Activated effector memory CD4-positive, alpha-beta T cell treated with anti-CD3 and anti-CD28 coated beads, Interleukin-2, amount 50 U/mL, for 16 hours (primary cell): Measurements from ENCODE around the gene RHBDF2.

Experiments
- DNase-seq: peaks from one replicate; pipeline ENCODE4 v3.0.0-alpha.2; 2020

Gene RHBDF2

DNA sequence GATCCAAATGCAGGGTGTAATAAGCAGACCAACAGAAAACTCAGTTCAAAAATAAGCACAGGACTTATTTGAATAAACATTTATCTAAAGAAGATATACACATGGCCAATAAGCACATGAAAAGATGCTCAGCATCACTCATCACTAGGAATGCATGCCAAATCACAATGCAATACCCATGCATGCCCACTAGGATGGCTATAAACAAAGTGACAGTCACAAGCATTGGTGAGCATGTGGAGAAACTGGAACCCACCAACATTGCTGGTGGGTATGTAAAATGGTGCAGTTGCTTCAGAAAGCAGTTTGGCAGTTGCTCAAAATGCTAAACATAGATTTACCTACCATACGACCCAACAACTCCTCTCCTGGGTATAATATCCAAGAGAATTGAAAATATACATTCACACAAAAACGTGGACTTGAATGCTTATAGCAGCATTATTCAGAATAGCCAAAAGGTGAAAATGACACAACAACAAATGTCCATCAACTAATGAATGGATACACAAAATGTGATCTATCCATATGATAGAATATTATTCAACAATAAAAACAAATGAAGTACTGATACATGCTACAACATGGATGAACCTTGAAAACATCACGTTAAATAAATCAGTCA lies 68.4 kb downstream of the RHBDF2 start:
- no peak for DNase-seq

DNA sequence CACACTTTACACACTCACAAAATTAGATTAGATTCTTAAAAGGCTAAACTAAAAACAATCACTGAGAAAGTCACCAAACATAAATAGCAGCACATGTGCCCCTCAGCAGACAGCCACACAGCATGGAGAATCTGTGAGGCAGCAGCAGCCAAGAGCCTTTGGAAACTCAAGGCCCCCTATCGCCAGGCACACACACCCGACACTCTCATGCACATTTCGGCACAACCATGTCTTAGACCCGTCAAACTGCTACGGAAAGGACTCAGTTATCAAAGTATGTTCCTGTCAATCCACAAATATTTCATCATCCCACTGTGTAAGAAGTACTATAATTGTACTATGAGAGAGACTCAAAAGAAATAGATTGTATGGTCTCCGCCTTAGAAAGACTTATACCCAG lies 69.2 kb downstream of the RHBDF2 start:
- no peak for DNase-seq

DNA sequence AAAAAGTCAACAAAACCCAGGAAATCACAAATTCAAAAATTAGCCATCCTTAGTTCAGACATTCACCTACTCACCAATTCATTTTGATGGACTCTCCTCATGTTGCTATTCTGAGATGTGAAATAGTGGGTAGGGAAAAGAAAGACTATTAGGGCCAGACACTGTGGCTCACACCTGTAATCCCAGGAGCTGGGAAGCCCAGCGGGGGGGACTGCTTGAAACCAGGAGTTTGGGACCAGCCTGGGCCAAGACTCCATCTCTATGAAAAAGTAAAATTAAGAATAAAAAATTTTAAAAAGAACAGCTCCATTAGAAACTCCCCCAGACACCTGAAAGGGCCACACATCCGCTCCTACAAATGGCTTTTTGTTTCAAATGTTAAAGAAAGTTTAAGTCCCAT lies 69.7 kb downstream of the RHBDF2 start:
- no peak for DNase-seq

DNA sequence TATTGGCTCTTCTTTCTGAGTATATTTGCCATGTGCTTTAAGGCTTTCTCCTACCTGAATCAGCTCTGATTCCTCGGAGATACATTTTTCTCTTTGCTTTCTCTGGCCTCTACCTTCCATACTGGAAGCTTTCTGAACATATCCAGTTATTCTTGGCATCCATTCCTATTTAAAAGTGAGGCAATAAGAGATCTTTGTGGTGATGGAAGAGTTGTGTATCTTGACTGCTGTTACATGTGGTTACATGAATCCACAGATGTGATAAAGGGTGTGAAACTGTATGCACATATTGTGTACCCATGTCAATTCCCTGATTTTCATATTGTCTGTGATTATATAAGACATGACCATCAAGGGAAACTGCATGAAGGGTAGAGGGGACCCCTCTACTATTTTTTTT lies 72.7 kb downstream of the RHBDF2 start:
- no peak for DNase-seq

DNA sequence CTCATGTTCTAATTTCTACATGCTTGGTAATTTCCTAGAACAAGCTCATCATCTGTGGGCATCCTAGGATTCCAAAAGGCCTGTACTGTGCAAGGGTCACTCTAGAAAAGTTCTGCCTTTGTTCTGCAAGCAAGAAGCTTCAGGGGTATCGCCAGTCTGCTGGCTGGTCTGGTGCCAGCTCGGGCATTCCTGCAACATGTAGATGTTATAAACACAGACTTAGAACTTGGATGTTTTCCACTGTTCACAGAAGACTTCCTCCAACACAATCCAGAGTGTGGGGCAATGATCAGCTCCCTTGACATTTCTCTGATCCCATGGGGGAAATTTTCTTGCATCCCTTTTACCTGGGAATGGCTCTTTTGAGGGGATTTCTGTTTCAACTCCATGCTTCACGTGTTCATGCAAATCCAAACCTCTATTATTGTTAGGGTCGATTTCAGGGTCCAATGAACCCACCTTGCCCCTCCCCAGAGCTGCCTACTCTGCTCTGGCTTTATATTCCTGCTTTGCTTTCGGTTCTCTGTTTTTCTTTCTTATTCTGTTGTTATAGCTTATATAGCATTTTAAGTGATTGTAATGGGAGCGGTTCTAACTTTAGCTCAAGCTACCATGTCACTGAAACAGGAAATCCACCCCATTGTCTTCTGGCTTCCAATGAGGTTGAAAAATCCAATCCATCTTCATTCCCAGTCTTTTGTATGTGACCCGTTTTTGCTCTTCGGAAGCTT lies 73.6 kb downstream of the RHBDF2 start:
- DNase-seq = no peak

DNA sequence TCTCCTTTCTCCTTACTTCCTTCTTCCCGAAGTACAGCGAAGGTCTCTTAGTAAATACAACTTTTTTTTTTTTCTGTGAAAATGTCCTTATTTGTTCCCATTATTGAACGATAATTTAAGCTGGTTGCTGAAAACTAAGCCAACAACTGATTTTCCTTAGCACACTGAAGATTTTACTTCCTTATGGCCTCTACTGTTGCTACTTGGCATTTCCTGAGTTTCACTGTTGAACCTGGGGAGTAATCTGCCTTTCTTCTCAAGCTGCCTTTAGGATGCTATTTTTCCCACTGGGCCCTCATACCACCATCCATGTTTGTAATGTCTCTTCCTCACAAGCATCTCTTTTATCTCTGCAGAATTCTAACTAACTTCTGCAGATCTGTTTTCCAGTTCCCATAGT lies 74.4 kb downstream of the RHBDF2 start:
- no peak for DNase-seq

DNA sequence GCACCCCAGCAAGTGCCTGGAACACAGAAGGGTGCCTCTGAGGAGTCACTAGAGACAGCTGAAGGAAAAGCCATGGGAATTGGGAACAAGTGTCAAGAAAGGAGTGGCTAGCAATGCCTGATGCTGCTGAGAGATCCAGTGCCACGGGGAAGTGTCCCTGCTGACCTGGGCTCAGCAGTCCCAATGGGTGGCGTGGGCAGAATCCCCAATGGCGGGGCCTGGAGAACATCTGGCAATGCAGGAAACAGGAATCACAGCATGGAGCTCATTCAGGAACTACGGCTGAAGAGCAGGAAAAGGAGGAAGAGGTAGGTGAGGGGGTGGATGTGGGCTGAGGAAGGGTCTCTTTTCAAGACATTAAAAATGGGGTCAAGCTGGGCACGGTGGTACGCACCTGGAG lies 78.4 kb downstream of the RHBDF2 start:
- DNase-seq = no peak

DNA sequence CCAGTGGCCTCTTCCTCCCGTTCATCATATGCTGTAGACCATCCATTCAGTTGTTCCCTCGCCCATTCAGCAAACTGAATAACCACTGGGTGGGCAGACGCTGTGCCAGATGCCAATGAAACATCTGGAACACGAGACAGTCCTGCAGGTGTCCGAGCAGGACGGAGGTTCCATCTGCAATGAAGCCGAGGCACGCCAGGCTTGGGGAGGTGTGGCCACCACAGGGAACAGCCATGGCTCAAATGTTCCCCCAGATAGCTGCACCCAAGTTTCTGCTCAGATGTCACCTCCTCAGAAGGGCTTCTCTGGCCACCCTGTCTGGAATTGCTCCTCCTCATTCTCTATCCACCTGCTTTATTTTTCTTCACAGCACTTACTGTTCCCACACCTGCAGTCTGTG lies 78.8 kb downstream of the RHBDF2 start:
- DNase-seq = no peak

DNA sequence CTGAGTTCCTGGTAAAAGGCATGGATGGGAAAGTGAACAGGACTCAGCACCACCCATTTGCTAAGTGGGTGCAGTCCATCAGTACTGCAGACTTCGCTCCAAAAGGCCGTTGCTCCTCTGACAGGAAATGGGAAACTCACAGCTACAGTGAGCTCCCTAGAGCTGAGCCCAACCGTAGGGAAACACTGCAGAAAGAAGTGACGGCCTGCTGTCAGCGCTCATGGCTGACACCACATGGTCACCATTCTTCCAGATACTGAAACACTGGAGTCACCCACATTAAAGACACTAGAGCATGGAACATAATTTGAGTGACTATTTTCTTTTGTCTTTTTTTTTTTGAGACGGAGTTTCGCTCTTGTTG lies 80.2 kb downstream of the RHBDF2 start:
- no peak for DNase-seq
